K562 (cell line): Measurements from ENCODE around the gene FIG4. TPM values are rescaled to one million over a fixed set of nuclear protein-coding genes. Genes with fewer than 3 reads are reported as not detected.

Source experiments
- BDP1 ChIP-seq: IDR thresholded peaks from 3 replicates; pipeline ENCODE4 v1.6.1; 2011; ENCODE audit not compliant: insufficient read length, insufficient read depth
- BHLHE40 ChIP-seq: IDR thresholded peaks from 2 replicates; pipeline ENCODE4 v1.6.1; 2011; ENCODE audit warnings: low read length, improper control_type of control experiment
- ETS2 ChIP-seq: IDR thresholded peaks from 2 replicates; pipeline ENCODE4 v1.6.1; 2016; ENCODE audit warnings: borderline replicate concordance, missing genetic modification characterization, mild to moderate bottlenecking, moderate library complexity, missing compliant biosample characterization; ENCODE audit not compliant: poor library complexity, severe bottlenecking
- ETV1 ChIP-seq: fragments of 450-650 bp; conservative IDR thresholded peaks from 2 replicates; pipeline ENCODE4 v1.6.1; 2016; ENCODE audit warnings: missing genetic modification characterization, control low read depth, low read depth, missing compliant biosample characterization
- GABPA ChIP-seq: fragments of 200-800 bp; sonication (Bioruptor generic); conservative IDR thresholded peaks from 2 replicates; pipeline ENCODE4 v1.6.1; 2016; ENCODE audit warnings: low read depth, missing genetic modification characterization, missing compliant biosample characterization
- GMEB1 ChIP-seq: fragments of 250-450 bp; sonication (Bioruptor Pico); IDR thresholded peaks from 2 replicates; pipeline ENCODE4 v1.4.0; 2020; ENCODE audit warnings: mild to moderate bottlenecking
- GTF2E2 ChIP-seq: fragments of 200-800 bp; sonication (Bioruptor generic); IDR thresholded peaks from 2 replicates; pipeline ENCODE4 v1.6.1; 2016; ENCODE audit warnings: missing genetic modification characterization, missing compliant biosample characterization
- HMG20A ChIP-seq: fragments of 450-650 bp; formaldehyde crosslinking; conservative IDR thresholded peaks from 2 replicates; pipeline ENCODE4 v1.4.0; 2020; ENCODE audit warnings: mild to moderate bottlenecking, mixed read lengths
- HMGXB4 ChIP-seq: sonication (generic); formaldehyde crosslinking; IDR thresholded peaks from 2 replicates; pipeline ENCODE4 v1.8.1; 2023; ENCODE audit warnings: mild to moderate bottlenecking, missing genetic modification reagents
- HNRNPLL ChIP-seq: fragments of 200-400 bp; formaldehyde crosslinking; IDR thresholded peaks from 2 replicates; pipeline ENCODE4 v1.6.1; 2017; ENCODE audit warnings: low read length, low read depth, mild to moderate bottlenecking; ENCODE audit not compliant: poor library complexity, severe bottlenecking
- IFI16 ChIP-seq: fragments of 250-450 bp; sonication (Bioruptor Pico); IDR thresholded peaks from 2 replicates; pipeline ENCODE4 v2.1.2; 2022; ENCODE audit warnings: mild to moderate bottlenecking, inconsistent platforms
- IRF2 ChIP-seq: sonication (generic); formaldehyde crosslinking; IDR thresholded peaks from 2 replicates; pipeline ENCODE4 v1.8.1; 2022; ENCODE audit warnings: mild to moderate bottlenecking, missing genetic modification reagents
- KHSRP ChIP-seq: fragments of 450-650 bp; IDR thresholded peaks from 2 replicates; pipeline ENCODE4 v1.6.1; 2017
- NFRKB ChIP-seq: fragments of 450-650 bp; IDR thresholded peaks from 2 replicates; pipeline ENCODE4 v1.6.1; 2016; ENCODE audit warnings: low read depth
- NR2F6 ChIP-seq: fragments of 450-650 bp; formaldehyde crosslinking; IDR thresholded peaks from 2 replicates; pipeline ENCODE4 v1.4.0; 2020; ENCODE audit warnings: mild to moderate bottlenecking
- NRF1 ChIP-seq, 2 experiments: fragments of 450-650 bp; IDR thresholded peaks in 1 of 2; conservative IDR thresholded peaks in 1 of 2; 2 replicates each; pipeline ENCODE4 v1.6.1; 2014; ENCODE audit warnings: mild to moderate bottlenecking in 2 of 2
- RBBP5 ChIP-seq: fragments of 200-600 bp; sonication (generic); IDR thresholded peaks from 2 replicates; pipeline ENCODE4 v1.6.1; 2012; ENCODE audit warnings: borderline replicate concordance, mild to moderate bottlenecking, low read length, control low read depth, inconsistent platforms; ENCODE audit not compliant: insufficient read depth, poor library complexity, severe bottlenecking
- SUPT5H ChIP-seq: fragments of 450-650 bp; IDR thresholded peaks from 2 replicates; pipeline ENCODE4 v1.6.1; 2016
- ZNF12 ChIP-seq: sonication (generic); formaldehyde crosslinking; IDR thresholded peaks from 2 replicates; pipeline ENCODE4 v1.4.0; 2020; ENCODE audit warnings: mild to moderate bottlenecking, missing genetic modification reagents
- ZNF143 ChIP-seq: sonication (generic); formaldehyde crosslinking; IDR thresholded peaks from 2 replicates; pipeline ENCODE4 v1.9.0; 2022; ENCODE audit warnings: mild to moderate bottlenecking, missing genetic modification reagents
- ZNF589 ChIP-seq: fragments of 200-800 bp; sonication (Bioruptor generic); IDR thresholded peaks from 2 replicates; pipeline ENCODE4 v1.6.1; 2016; ENCODE audit warnings: low read depth, missing genetic modification characterization, missing compliant biosample characterization
- polyA plus RNA-seq, 8 experiments: library from polyadenylated mRNA; depleted of rRNA in 4 of 8; stranded (reverse) in 5 of 8; unstranded in 3 of 8; fragments of >200 nt; fragmentation: Nextera tagmentation in 2 of 8; fragmentation: Illumina TruSeq in 1 of 8; extraction: Ambion mirVana in 2 of 8; extraction: Trizol in 1 of 8; gene quantifications; 2 replicates each; pipeline versions ENCODE4 v1.2.1 to v1.2.3, GENCODE V29; 2011 to 2014; ENCODE audit warnings: inconsistent platforms in 1 of 8, missing spikeins in 1 of 8
- total RNA-seq, 7 experiments: library from RNA; depleted of rRNA in 6 of 7; stranded (reverse); fragments of >200 nt in 6 of 7; fragmentation: Illumina TruSeq in 2 of 7; extraction: Trizol in 2 of 7; gene quantifications; 2 replicates each; pipeline versions ENCODE4 v1.2.1 to v1.2.3, GENCODE V29; 2011 to 2021; ENCODE audit warnings: low replicate concordance in 1 of 7

FIG4 gene
- total and polyA plus RNA-seq, 9 of the 15 experiments (the other 6 are each of a cell fraction or from before 2014, with no cell fraction given): 1.5 to 6.8 (median 4.3) TPM

- peak; percentile 68; the same call in 1 of the 2 replicates for TF ChIP-seq GMEB1 (CRISPR knock-in tag)
- peak; percentile 79 for TF ChIP-seq GABPA (tag)
- TF ChIP-seq IFI16 (CRISPR knock-in tag): no peak
- no peak for TF ChIP-seq ETS2
- TF ChIP-seq HNRNPLL: peak; percentile 75
- peak; percentile 58; the same call in 1 of the 2 replicates for TF ChIP-seq SUPT5H
- TF ChIP-seq NFRKB: 0 out of 2 replicates have a peak, but pooled peaks have one; percentile 24
- TF ChIP-seq NR2F6 (CRISPR knock-in tag): no peak
- TF ChIP-seq HMG20A: 0 out of 2 replicates have a peak, but pooled peaks have one; percentile 32
- no peak for TF ChIP-seq ZNF12 (CRISPR knock-in tag)
- peak; percentile 93 to 95 for TF ChIP-seq NRF1 (conservative IDR thresholded peaks at IDR 0.05 in 1 of 2, IDR thresholded peaks at IDR 0.05 in 1 of 2)
- TF ChIP-seq IRF2: no peak
- TF ChIP-seq GTF2E2: peak; percentile 79; the same call in 1 of the 2 replicates
- TF ChIP-seq RBBP5: peak; percentile 58
- TF ChIP-seq HMGXB4 (CRISPR knock-in tag): 0 out of 2 replicates have a peak, but pooled peaks have one; percentile 31
- no peak for TF ChIP-seq ZNF589 (CRISPR knock-in tag)
- TF ChIP-seq KHSRP: no peak
- TF ChIP-seq ETV1 (tag): 0 out of 2 replicates have a peak, but pooled peaks have one; percentile 30
- no peak for TF ChIP-seq BDP1
- 0 out of 2 replicates have a peak, but pooled peaks have one; percentile 8 for TF ChIP-seq BHLHE40
- TF ChIP-seq ZNF143 (CRISPR knock-in tag): no peak
Measured at GRCh38 chr6:109690737-109691621, at the start of gene FIG4, which contains the start of gene AK9 (continued).
